ENCODE data around the gene DOK1. TPM values are rescaled to one million over a fixed set of nuclear protein-coding genes. Genes with fewer than 3 reads are reported as not detected.
A peak's percentile ranks its signal among the peaks of the same experiment; 100 is the strongest.

The DOK1 gene
- total RNA-seq, 1 donor from 2014 or later, result 4.9 TPM

- no peak for DNase-seq (ENCODE audit: missing footprints)
- ATAC-seq, result no peak
- intact Hi-C loops (cut with DNase I), result no loop called here
Observed at GRCh38 chr2:74583504-74583903, 29.0 kb downstream of the DOK1 start.

- DNase-seq (ENCODE audit: missing footprints) (no peak), ATAC-seq (no peak)
- intact Hi-C loops (cut with DNase I), result no loop called here
Observed at GRCh38 chr2:74584088-74584645, 29.6 kb downstream of the DOK1 start.

DNA sequence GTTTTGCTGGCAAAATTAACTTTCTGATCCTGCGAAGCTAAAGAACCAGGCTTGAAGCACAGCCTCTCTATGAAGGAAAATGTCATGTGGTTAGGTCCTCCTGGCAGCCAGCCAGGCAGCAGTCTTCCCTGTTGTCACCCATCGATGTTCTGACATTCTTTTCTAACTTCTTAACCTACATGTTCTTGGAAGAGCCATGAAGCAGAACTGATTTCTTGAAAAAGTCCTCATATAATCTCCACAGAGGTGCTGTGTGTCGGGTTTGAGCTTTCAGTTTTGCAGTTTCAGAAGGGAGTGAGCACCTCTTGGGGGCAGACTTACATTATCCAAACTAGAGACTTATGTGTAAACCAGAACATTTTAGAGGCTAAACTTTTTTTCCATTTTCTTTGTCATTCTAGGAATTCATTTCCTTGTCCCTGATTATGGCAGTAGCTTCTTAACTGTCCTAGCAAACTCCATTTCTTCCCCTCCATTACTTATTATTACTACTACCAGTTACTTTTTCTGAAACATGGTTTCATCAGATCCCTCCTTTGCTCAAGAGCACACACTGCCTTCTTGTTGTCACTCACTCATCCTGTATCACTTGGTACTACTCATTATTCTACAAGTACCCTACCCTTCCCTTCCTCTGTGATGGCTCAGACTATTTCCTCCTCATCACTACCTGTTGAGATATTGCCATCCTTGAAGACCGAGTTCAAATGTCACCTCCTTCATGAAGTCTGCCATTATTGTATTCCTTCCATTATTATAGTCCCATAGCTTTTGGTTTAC lies 31.1 kb downstream of the DOK1 start:
- intact Hi-C loops (cut with DNase I), result loop anchor here (5.0 kb wide), 2 partner anchors 83 to 253 kb away; no protein-coding TSS in a partner anchor
- ATAC-seq (no peak), DNase-seq (ENCODE audit: missing footprints) (peak; percentile 70)

DNA sequence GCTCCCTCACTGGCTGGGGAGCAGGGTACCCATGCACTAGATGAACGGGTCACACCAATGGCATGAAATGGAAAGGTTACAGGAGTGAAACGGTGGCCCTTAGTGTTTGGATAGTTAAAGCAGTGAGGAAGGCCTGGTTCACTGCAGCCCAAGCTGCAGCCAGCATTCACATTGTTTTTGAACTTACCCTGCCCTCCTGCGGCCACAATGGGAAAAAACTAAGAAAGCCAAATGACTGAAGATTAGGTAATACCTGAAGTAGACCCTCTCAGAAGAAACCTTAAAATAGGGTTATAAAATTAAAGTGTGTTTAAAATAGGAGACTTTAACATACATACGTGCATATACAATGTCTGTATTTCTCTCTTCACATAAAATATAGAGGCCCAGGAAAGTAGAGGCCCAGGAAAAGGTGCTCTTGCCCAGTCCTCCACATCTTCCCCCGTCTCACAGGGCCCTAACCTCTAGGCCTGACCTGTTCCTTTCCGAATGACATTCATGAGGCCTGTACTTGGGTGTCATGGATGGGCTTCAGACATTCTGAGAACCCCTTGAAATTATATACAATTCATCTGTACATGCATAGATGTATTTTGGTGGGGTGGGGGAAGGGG lies 33.3 kb downstream of the DOK1 start:
- intact Hi-C loops (cut with DNase I), result loop anchor here (1.0 to 5.0 kb wide), 3 partner anchors 85 to 255 kb away; partner anchors contain the start of gene TTC31
- peak; percentile 64 for DNase-seq (ENCODE audit: missing footprints)
- peak; percentile 87 for ATAC-seq

DNA sequence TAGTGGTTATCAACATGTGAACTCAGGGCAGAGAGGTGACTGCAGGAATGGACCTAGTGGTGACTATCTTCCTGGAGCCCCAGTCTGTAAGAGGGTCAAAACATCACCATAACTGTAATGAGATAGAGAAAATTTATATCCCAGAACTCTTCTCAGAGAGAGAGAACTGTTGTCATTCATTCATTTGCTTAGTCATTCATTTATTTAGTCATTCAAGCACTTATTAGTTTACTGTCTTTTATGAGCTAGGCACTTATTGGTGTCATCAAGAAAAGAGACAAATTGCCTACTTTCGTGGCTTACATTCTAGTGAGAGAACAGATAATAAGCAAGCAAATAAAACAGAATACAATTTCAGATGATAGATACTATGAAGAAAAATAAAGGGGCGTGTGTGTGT lies 34.1 kb downstream of the DOK1 start:
- DNase-seq (ENCODE audit: missing footprints), result no peak
- intact Hi-C loops (cut with DNase I), result loop anchor here (5.0 kb wide), 2 partner anchors 86 to 256 kb away; no protein-coding TSS in a partner anchor
- ATAC-seq, result no peak

- ATAC-seq (no peak), DNase-seq (ENCODE audit: missing footprints) (no peak)
- intact Hi-C loops (cut with DNase I), result no loop called here
Observed at GRCh38 chr2:74593826-74594772, 39.6 kb downstream of the DOK1 start.

DNA sequence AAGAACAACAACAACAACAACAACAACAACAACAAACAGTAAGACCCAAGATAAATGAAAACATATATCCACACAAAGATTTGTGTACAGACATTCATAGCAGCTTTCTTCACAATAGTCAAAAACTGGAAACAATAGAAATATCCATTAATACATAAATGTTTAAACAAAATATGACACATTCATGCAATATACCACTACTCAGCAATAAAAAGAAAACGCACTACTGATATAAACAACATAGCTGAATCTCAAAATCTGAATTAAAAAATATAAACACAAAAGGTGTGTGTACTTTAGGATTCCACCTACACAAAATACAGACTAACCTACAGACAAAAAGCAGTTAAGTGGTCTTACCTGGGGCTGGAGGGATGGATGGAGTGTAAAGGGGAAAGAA lies 42.1 kb downstream of the DOK1 start:
- DNase-seq (ENCODE audit: missing footprints), result no peak
- ATAC-seq, result no peak
- intact Hi-C loops (cut with DNase I), result no loop called here

DNA sequence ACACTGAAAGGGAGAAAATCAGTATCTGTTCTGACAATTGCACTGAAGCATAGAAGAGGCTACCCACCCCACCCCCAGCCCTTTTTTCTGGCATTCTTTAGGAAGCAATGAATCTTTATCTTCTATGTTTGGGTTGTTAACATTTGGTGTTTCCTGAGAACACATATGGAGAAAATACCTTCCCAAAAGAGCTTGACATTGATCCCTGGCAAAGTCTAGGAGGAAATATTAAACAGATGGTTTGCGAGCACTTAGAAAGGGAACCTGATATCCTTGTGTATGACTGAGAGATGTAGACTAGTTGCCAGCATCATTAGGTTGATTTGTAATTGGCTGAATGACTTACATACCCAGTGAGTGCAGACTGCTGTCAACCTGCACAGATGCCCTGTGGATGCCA lies 42.9 kb downstream of the DOK1 start:
- ATAC-seq, result no peak
- intact Hi-C loops (cut with DNase I), result no loop called here
- DNase-seq (ENCODE audit: missing footprints), result no peak

DNA sequence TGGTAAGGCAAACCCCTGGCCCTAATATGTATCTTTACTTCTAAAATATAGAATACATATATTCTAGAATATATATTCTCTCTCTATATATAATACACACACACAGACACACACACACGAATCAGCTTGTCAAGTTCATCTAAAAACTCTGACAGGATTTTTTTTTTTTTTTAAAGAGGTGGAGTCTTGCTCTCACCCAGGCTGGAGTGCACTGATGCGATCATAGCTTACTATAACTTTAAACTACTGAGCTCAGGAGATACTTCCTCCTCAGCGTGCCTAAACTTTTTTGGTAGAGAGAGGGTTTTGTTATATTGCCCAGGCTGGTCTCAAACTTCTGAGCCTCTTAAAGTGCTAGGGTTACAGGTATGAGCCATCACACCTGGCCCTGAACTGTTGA lies 45.2 kb downstream of the DOK1 start:
- intact Hi-C loops (cut with DNase I), result no loop called here
- DNase-seq (ENCODE audit: missing footprints) (no peak), ATAC-seq (no peak)

DNA sequence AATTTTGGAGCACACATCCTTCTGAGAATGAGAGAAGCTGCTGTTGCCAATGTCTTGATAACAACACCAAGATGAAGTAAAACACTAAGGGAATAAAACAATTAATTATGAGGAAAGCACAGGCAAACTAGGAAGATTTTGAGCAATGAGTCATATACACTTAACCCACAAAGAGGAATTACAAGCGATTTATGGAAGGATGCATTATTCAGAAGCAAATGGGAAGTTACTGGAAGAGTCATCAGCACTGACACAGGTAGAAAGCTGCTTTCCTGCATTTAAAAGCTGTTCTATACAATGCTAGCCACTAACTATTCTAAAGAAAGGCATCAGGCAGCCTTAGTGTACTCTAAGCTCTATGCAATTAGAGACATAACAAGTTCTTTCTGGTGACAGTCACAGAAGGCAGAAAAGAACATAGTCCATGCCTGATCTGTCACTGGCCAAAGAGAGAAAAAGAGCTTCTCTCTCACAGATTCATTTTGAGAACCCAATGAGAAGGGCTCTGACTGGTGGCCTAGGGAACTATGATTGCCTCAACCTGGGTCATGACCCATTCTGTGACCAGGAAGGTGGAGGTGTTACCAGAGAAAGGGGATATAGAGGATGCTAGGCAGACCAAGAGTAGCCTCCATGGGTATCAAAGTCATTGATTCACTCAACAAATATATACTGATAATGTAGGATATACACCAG lies 48.2 kb downstream of the DOK1 start:
- DNase-seq (ENCODE audit: missing footprints), result no peak
- intact Hi-C loops (cut with DNase I), result no loop called here
- ATAC-seq, result no peak

GRCh38 chr2:74603282-74604000 lies 48.9 kb downstream of the DOK1 start:
- ATAC-seq (no peak), DNase-seq (ENCODE audit: missing footprints) (no peak)
- intact Hi-C loops (cut with DNase I), result no loop called here

GRCh38 chr2:74606927-74607326 lies 52.4 kb downstream of the DOK1 start:
- DNase-seq (ENCODE audit: missing footprints) (no peak), ATAC-seq (no peak)
- intact Hi-C loops (cut with DNase I), result no loop called here

Other genes with a start within 250 kb of the DOK1 start
- gene SLC4A5, start 211.3 kb upstream of the DOK1 start, total RNA-seq, result 1.1 TPM
- gene DCTN1, start 174.4 kb upstream of the DOK1 start, total RNA-seq, result 182 TPM
- gene C2orf81, start 133.1 kb upstream of the DOK1 start, total RNA-seq, result 1.1 TPM
- 3.0 TPM for gene WDR54, start 133.0 kb upstream of the DOK1 start, total RNA-seq
- 16.4 TPM for gene RTKN, start 112.8 kb upstream of the DOK1 start, total RNA-seq
- gene INO80B, start 99.6 kb upstream of the DOK1 start, total RNA-seq, result 15.7 TPM
- gene WBP1, start 96.3 kb upstream of the DOK1 start, total RNA-seq, result 44.3 TPM
- gene MOGS, start 89.3 kb upstream of the DOK1 start, total RNA-seq, result 20.7 TPM
- gene MRPL53, start 82.0 kb upstream of the DOK1 start, total RNA-seq, result 167 TPM
- 8.3 TPM for gene CCDC142, start 71.7 kb upstream of the DOK1 start, total RNA-seq
- gene TTC31, start 71.6 kb upstream of the DOK1 start, total RNA-seq, result 12.2 TPM
- 0.43 TPM for gene LBX2, start 55.1 kb upstream of the DOK1 start, total RNA-seq
- 26.7 TPM for gene PCGF1, start 47.0 kb upstream of the DOK1 start, total RNA-seq
- gene TLX2, start 40.3 kb upstream of the DOK1 start, total RNA-seq, result not detected
- gene DQX1, start 28.5 kb upstream of the DOK1 start, total RNA-seq, result not detected
- gene AUP1, start 25.0 kb upstream of the DOK1 start, total RNA-seq, result 53.7 TPM
- 29.2 TPM for gene HTRA2, start 24.8 kb upstream of the DOK1 start, total RNA-seq
- 4.8 TPM for gene LOXL3, start 778 bp upstream of the DOK1 start, total RNA-seq
- not detected for gene M1AP, start 93.6 kb downstream of the DOK1 start, total RNA-seq
- gene SEMA4F, start 99.5 kb downstream of the DOK1 start, total RNA-seq, result 3.7 TPM